Heart left ventricle (tissue), 13 donors: Measurements from ENCODE around the gene DDX11.
"Not testable (repeated sequence)": the region's sequence is repeated elsewhere in the genome, so short reads cannot be mapped to it uniquely, and the experiment has no call there.

Experiments used
- POLR2A ChIP-seq, 2 donors: fragments of 450-650 bp; IDR thresholded peaks; one replicate each; pipeline ENCODE4 v1.6.1; 2017; ENCODE audit warnings: antibody characterized with exemption in 2 of 2, mild to moderate bottlenecking in 2 of 2, moderate library complexity in 2 of 2
- TF ChIP-seq, protein P1 (sequence below), 12 donors: fragments of 200-600 bp; sonication (generic) in 4 of 12; IDR thresholded peaks; one replicate each; pipeline versions ENCODE4 v1.5.0 to v1.8.0; 2018 to 2022; ENCODE audit warnings: antibody characterized with exemption in 12 of 12, mild to moderate bottlenecking in 5 of 12
- donor health status: ischemic (EF 13 %, LVEDD 7.1; RV severe dilation, severe dysfunction).
- donor health status: DM: no; HTN: yes; CAD: no.
- donor health status: DM: no; HTN: no; CAD: no.
- donor health status: ischemic (EF 25% LVEDD 6.9; RV normal size, moderate dysfunction).
- donor health status: ischemic (EF 25% LVEDD 5.7; RV mildly dilated, moderate dysfunction).
- donor health status: ischemic (EF 35%, LVEDD 5.7; RV mildly dilated, moderate dysfunction).
- donor health status: nonischemic (EF 11% LVEDD 7.7; RV severe dilation, severe dysfunction).
- donor health status: DM: yes; HTN: yes; CAD: no.
- donor health status: PGD.
- donor health status: ischemic (EF 29% LVEDD 5.4; RV normal size, mild dysfunction).
- donor health status: nonischemic (EF 23%, LVEDD 6.1; RV moderate dilation, normal function).

GRCh38 chr12:31125171-31125570, 51.5 kb downstream of the DDX11 start:
- TF ChIP-seq, protein P1, sequence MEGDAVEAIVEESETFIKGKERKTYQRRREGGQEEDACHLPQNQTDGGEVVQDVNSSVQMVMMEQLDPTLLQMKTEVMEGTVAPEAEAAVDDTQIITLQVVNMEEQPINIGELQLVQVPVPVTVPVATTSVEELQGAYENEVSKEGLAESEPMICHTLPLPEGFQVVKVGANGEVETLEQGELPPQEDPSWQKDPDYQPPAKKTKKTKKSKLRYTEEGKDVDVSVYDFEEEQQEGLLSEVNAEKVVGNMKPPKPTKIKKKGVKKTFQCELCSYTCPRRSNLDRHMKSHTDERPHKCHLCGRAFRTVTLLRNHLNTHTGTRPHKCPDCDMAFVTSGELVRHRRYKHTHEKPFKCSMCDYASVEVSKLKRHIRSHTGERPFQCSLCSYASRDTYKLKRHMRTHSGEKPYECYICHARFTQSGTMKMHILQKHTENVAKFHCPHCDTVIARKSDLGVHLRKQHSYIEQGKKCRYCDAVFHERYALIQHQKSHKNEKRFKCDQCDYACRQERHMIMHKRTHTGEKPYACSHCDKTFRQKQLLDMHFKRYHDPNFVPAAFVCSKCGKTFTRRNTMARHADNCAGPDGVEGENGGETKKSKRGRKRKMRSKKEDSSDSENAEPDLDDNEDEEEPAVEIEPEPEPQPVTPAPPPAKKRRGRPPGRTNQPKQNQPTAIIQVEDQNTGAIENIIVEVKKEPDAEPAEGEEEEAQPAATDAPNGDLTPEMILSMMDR (IDR thresholded peaks at IDR 0.05) = not testable (repeated sequence)
- not testable (repeated sequence) for TF ChIP-seq POLR2A (IDR thresholded peaks at IDR 0.05)
